Karpas-422 (cell line): ENCODE results near the gene GNPDA1. TPM values are rescaled to one million over a fixed set of nuclear protein-coding genes. Genes with fewer than 3 reads are reported as not detected.

Experiments
- DNase-seq: peaks from one replicate; pipeline ENCODE4 v3.0.0-alpha.2; 2015
- H2AFZ ChIP-seq: fragments of 200-600 bp; sonication (generic); 2 replicates; pipeline ENCODE4 v1.6.1; 2014; ENCODE audit warnings: antibody characterized with exemption, low read length, mixed read lengths
- H3K27ac ChIP-seq: fragments of 200-600 bp; sonication (generic); 2 replicates; pipeline ENCODE4 v1.5.1; 2014; ENCODE audit warnings: mild to moderate bottlenecking, low read length, moderate library complexity
- H3K27me3 ChIP-seq: fragments of 200-600 bp; sonication (generic); 2 replicates; pipeline ENCODE4 v1.6.1; 2014; ENCODE audit warnings: low read length, mixed read lengths
- H3K36me3 ChIP-seq: fragments of 200-600 bp; sonication (generic); 2 replicates; pipeline ENCODE4 v1.6.1; 2014; ENCODE audit warnings: low read length, mixed read lengths; ENCODE audit not compliant: insufficient read depth
- H3K4me1 ChIP-seq: fragments of 200-600 bp; sonication (generic); 2 replicates; pipeline ENCODE4 v1.6.1; 2014; ENCODE audit warnings: mild to moderate bottlenecking, low read length, mixed read lengths
- H3K4me2 ChIP-seq: fragments of 200-600 bp; sonication (generic); 2 replicates; pipeline ENCODE4 v1.6.1; 2014; ENCODE audit warnings: low read length, low read depth, mild to moderate bottlenecking; ENCODE audit not compliant: poor library complexity, severe bottlenecking
- H3K4me3 ChIP-seq: fragments of 200-600 bp; sonication (generic); 2 replicates; pipeline ENCODE4 v1.5.1; 2014; ENCODE audit warnings: mild to moderate bottlenecking, antibody characterized with exemption, low read length, mixed read lengths
- H3K79me2 ChIP-seq: fragments of 200-600 bp; sonication (generic); 2 replicates; pipeline ENCODE4 v1.6.1; 2014; ENCODE audit warnings: mild to moderate bottlenecking, low read length, mixed read lengths
- H3K9ac ChIP-seq: fragments of 200-600 bp; sonication (generic); 2 replicates; pipeline ENCODE4 v1.6.0; 2014; ENCODE audit warnings: low read length
- H3K9me2 ChIP-seq: fragments of 200-600 bp; sonication (generic), shearing (Covaris generic); replicated peaks from 2 replicates; pipeline ENCODE4 v1.6.0; 2014; ENCODE audit warnings: mild to moderate bottlenecking, low read length, moderate library complexity; ENCODE audit not compliant: insufficient read depth
- H3K9me3 ChIP-seq: fragments of 300-700, 200-600 bp; sonication (generic); 2 replicates; pipeline ENCODE4 v1.6.1; 2014; ENCODE audit warnings: low read length, mixed read lengths
- H4K20me1 ChIP-seq: fragments of 200-600 bp; sonication (generic); 2 replicates; pipeline ENCODE4 v1.6.1; 2014; ENCODE audit warnings: mild to moderate bottlenecking, antibody characterized with exemption, low read length, low read depth; ENCODE audit not compliant: insufficient read depth
- total RNA-seq: library from RNA; depleted of rRNA; stranded (reverse); fragments of >200 nt; shearing (Covaris generic); gene quantifications from 2 replicates; pipeline ENCODE4 v1.2.3, GENCODE V29; 2014; ENCODE audit warnings: low replicate concordance

GNPDA1 gene
- total RNA-seq, 1 experiment from 2014 or later: 45.0 TPM

- Histone ChIP-seq H3K9me2 (no peaks in the 10 kb centered on the region), H3K9ac (no peak overlapping the region), H3K4me2 (no peak overlapping the region), H2AFZ (no peak overlapping the region), H3K9me3 (no peaks in the 10 kb centered on the region), H4K20me1 (no peaks in the 10 kb centered on the region), H3K27me3 (no peaks in the 10 kb centered on the region), H3K4me1 (peaks cover 17% of the 10 kb centered on the region), H3K27ac (no peak overlapping the region), H3K79me2 (peaks cover 34% of the 10 kb centered on the region), H3K4me3 (no peak overlapping the region), H3K36me3 (peaks cover 42% of the 10 kb centered on the region; the same call in 1 of the 2 replicates)
- DNase-seq: no peak
These were observed 36.7 kb downstream of the GNPDA1 start for GRCh38 chr5:141976176-141976575.

- Histone ChIP-seq H3K36me3 (peaks cover 35% of the 10 kb centered on the region; the same call in 1 of the 2 replicates), H3K4me1 (peaks cover 33% of the 10 kb centered on the region), H4K20me1 (no peaks in the 10 kb centered on the region), H3K9me2 (no peaks in the 10 kb centered on the region), H3K79me2 (peaks cover 44% of the 10 kb centered on the region), H3K4me3 (no peak overlapping the region), H3K9me3 (no peaks in the 10 kb centered on the region), H3K9ac (no peak overlapping the region), H3K27ac (no peak overlapping the region), H2AFZ (no peak overlapping the region), H3K27me3 (no peaks in the 10 kb centered on the region), H3K4me2 (no peak overlapping the region)
- no peak for DNase-seq
These were observed 38.8 kb downstream of the GNPDA1 start for GRCh38 chr5:141973871-141974595.

GRCh38 chr5:141969783-141970771, 42.8 kb downstream of the GNPDA1 start:
- H3K4me3 ChIP-seq: peak overlapping the region; percentile 91
- no peaks in the 10 kb centered on the region for H4K20me1 ChIP-seq
- H2AFZ ChIP-seq: no peak overlapping the region
- peaks cover 43% of the 10 kb centered on the region for H3K4me1 ChIP-seq
- DNase-seq: peak; percentile 94
- peak overlapping the region; percentile 97 for H3K9ac ChIP-seq
- no peaks in the 10 kb centered on the region for H3K27me3 ChIP-seq
- peaks cover 16% of the 10 kb centered on the region; the same call in 1 of the 2 replicates for H3K36me3 ChIP-seq
- no peaks in the 10 kb centered on the region for H3K9me2 ChIP-seq
- H3K9me3 ChIP-seq: no peaks in the 10 kb centered on the region
- peak overlapping the region; percentile 98 for H3K27ac ChIP-seq
- H3K79me2 ChIP-seq: peaks cover 29% of the 10 kb centered on the region
- H3K4me2 ChIP-seq: peak overlapping the region; percentile 84

GRCh38 chr5:141968914-141969608, 43.8 kb downstream of the GNPDA1 start, which contains the start of gene RNF14:
TSS of gene RNF14 (plus strand) at chr5:141969105. CDS start at chr5:141973589, 4,484 bp downstream.
- peaks cover 23% of the 10 kb centered on the region for H3K79me2 ChIP-seq
- H3K4me3 ChIP-seq: peak within 1 kb of the TSS; percentile 91
- H3K9ac ChIP-seq: peak within 1 kb of the TSS; percentile 97
- peak within 1 kb of the TSS; percentile 84 for H3K4me2 ChIP-seq
- DNase-seq: peak; percentile 98
- no peaks in the 10 kb centered on the region for H3K27me3 ChIP-seq
- H3K36me3 ChIP-seq: peaks cover 6% of the 10 kb centered on the region; the same call in 1 of the 2 replicates
- H4K20me1 ChIP-seq: no peaks in the 10 kb centered on the region
- H2AFZ ChIP-seq: peak within 1 kb of the TSS; percentile 89
- no peaks in the 10 kb centered on the region for H3K9me2 ChIP-seq
- H3K4me1 ChIP-seq: peaks cover 43% of the 10 kb centered on the region
- no peaks in the 10 kb centered on the region for H3K9me3 ChIP-seq
- peak within 1 kb of the TSS; percentile 98 for H3K27ac ChIP-seq

GRCh38 chr5:141966963-141967333, 45.9 kb downstream of the GNPDA1 start:
- Histone ChIP-seq H3K27ac (peak overlapping the region; percentile 98), H3K4me2 (peak overlapping the region; percentile 84), H3K9ac (peak overlapping the region; percentile 38; the same call in 1 of the 2 replicates)

GRCh38 chr5:141966275-141966962, 46.4 kb downstream of the GNPDA1 start:
- H2AFZ ChIP-seq: no peak overlapping the region; the same call in 1 of the 2 replicates
- no peaks in the 10 kb centered on the region for H3K36me3 ChIP-seq
- DNase-seq: no peak
- peaks cover 43% of the 10 kb centered on the region for H3K4me1 ChIP-seq
- no peak overlapping the region for H3K9ac ChIP-seq
- peak overlapping the region; percentile 98 for H3K27ac ChIP-seq
- peaks cover 13% of the 10 kb centered on the region for H3K79me2 ChIP-seq
- H3K4me3 ChIP-seq: 0 out of 2 replicates have a peak overlapping the region, but pooled peaks have one; percentile 91
- no peaks in the 10 kb centered on the region for H3K9me3 ChIP-seq
- H3K9me2 ChIP-seq: no peaks in the 10 kb centered on the region
- H3K27me3 ChIP-seq: no peaks in the 10 kb centered on the region
- H4K20me1 ChIP-seq: no peaks in the 10 kb centered on the region
- H3K4me2 ChIP-seq: peak overlapping the region; percentile 84

More at GRCh38 chr5:141966963-141967333, 45.9 kb downstream of the GNPDA1 start:
- Histone ChIP-seq H3K9me2 (no peaks in the 10 kb centered on the region), H3K36me3 (peaks cover under 1% of the 10 kb centered on the region; the same call in 1 of the 2 replicates), H3K27me3 (no peaks in the 10 kb centered on the region), H4K20me1 (no peaks in the 10 kb centered on the region), H3K9me3 (no peaks in the 10 kb centered on the region), H3K4me1 (peaks cover 43% of the 10 kb centered on the region), H3K79me2 (peaks cover 17% of the 10 kb centered on the region), H3K4me3 (peak overlapping the region; percentile 91; the same call in 1 of the 2 replicates), H2AFZ (no peak overlapping the region; the same call in none of the 2 replicates)
- peak; percentile 62 for DNase-seq

- no peak for DNase-seq
- Histone ChIP-seq H3K36me3 (no peaks in the 10 kb centered on the region), H4K20me1 (no peaks in the 10 kb centered on the region), H3K4me3 (no peak overlapping the region), H2AFZ (no peak overlapping the region), H3K27ac (no peak overlapping the region), H3K4me1 (peaks cover 43% of the 10 kb centered on the region), H3K79me2 (peaks cover 7% of the 10 kb centered on the region), H3K9me3 (no peaks in the 10 kb centered on the region), H3K4me2 (no peak overlapping the region), H3K27me3 (no peaks in the 10 kb centered on the region), H3K9me2 (no peaks in the 10 kb centered on the region), H3K9ac (no peak overlapping the region)
These were observed 47.8 kb downstream of the GNPDA1 start for GRCh38 chr5:141965071-141965470.
